K562 (cell line): Measurements from ENCODE around the gene PRRG1. TPM values are rescaled to one million over a fixed set of nuclear protein-coding genes. Genes with fewer than 3 reads are reported as not detected.

Experiments
- ATAC-seq: fragments of 200-7000 bp; cut with Tn5 transposase; 3 replicates; pipeline ENCODE4 v1.9.1; 2020; ENCODE audit warnings: moderate library complexity
- BruUV-seq: library from RNA; stranded (reverse); fragments of 400-500 nt; replicated peaks from 2 replicates; lab custom pipeline; 2021; lab: Mats Ljungman, UMichigan
- CTCF ChIA-PET: fragments of 300-600 bp; formaldehyde crosslinking; extraction: SDS; loops from one replicate; lab custom pipeline; 2021; ENCODE audit warnings: low intra/inter-chr PET ratio; lab: Yijun Ruan, JAX
- POLR2A ChIA-PET: fragments of 300-600, 350-650 bp; sonication (Branson Sonifier 250); formaldehyde crosslinking; extraction: SDS; loops from one replicate; lab custom pipeline; 2021; ENCODE audit warnings: antibody characterized with exemption, inconsistent platforms; lab: Yijun Ruan, JAX
- DNase-seq, 4 experiments: peaks; one replicate each; pipeline versions ENCODE4 v3.0.0 to v3.0.0-alpha.2; 2011 to 2018; ENCODE audit warnings: low spot score in 3 of 4, mixed read lengths in 3 of 4; ENCODE audit errors: extremely low read depth in 1 of 4
- FAIRE-seq: peaks from 2 replicates; lab custom pipeline; 2011; peaks lifted over from hg19 to GRCh38; lab: Jason Lieb, UNC
- H2AFZ ChIP-seq: 2 replicates; pipeline ENCODE4 v1.6.0; 2011; ENCODE audit warnings: low read depth, low read length, control low read depth, inconsistent platforms
- H3K27ac ChIP-seq: fragments of 200-600 bp; 3 replicates; pipeline ENCODE4 v1.8.0; 2011; ENCODE audit warnings: low read depth, mild to moderate bottlenecking, control low read depth, inconsistent platforms, low read length, moderate library complexity, mixed read lengths; ENCODE audit errors: extremely low read depth
- H3K27me3 ChIP-seq, 2 experiments: fragments of 300-600 bp in 1 of 2; 2 replicates in 1 of 2; 3 replicates in 1 of 2; pipeline versions ENCODE4 v1.6.0 to v1.8.0; 2011; ENCODE audit warnings: inconsistent platforms in 2 of 2, low read length in 2 of 2, mild to moderate bottlenecking in 1 of 2, mixed read lengths in 1 of 2, moderate library complexity in 1 of 2; ENCODE audit not compliant: control insufficient read depth in 2 of 2, insufficient read depth in 2 of 2
- H3K36me3 ChIP-seq: fragments of 300-600 bp; 3 replicates; pipeline ENCODE4 v1.8.0; 2011; ENCODE audit warnings: mild to moderate bottlenecking, low read length, inconsistent platforms; ENCODE audit not compliant: control insufficient read depth, insufficient read depth
- H3K4me1 ChIP-seq, 2 experiments: fragments of 200-600 bp in 1 of 2; replicated peaks in 1 of 2; 2 replicates in 1 of 2; 3 replicates in 1 of 2; pipeline versions ENCODE4 v1.5.1 to v1.8.0; 2011; ENCODE audit warnings: inconsistent platforms in 2 of 2, low read length in 2 of 2, mild to moderate bottlenecking in 1 of 2, mixed read lengths in 1 of 2, moderate library complexity in 1 of 2; ENCODE audit not compliant: control insufficient read depth in 2 of 2, insufficient read depth in 2 of 2
- H3K4me2 ChIP-seq: 2 replicates; pipeline ENCODE4 v1.6.1; 2011; ENCODE audit warnings: low read length, control low read depth, inconsistent platforms, mixed read lengths; ENCODE audit not compliant: insufficient read depth
- H3K4me3 ChIP-seq: fragments of 200-600 bp; sonication (generic), shearing (Covaris generic); 2 replicates; pipeline ENCODE4 v1.5.1; 2016; ENCODE audit warnings: control low read depth, inconsistent platforms
- H3K79me2 ChIP-seq: fragments of 200-600 bp; 3 replicates; pipeline ENCODE4 v1.8.0; 2011; ENCODE audit warnings: low read length, inconsistent platforms; ENCODE audit not compliant: control insufficient read depth, insufficient read depth
- H3K9ac ChIP-seq, 2 experiments: 2 replicates each; pipeline versions ENCODE4 v1.6.0 to v1.6.1; 2011; ENCODE audit warnings: low read depth in 2 of 2, low read length in 2 of 2, control low read depth in 1 of 2, inconsistent platforms in 1 of 2, mild to moderate bottlenecking in 1 of 2, mixed read lengths in 1 of 2; ENCODE audit not compliant: insufficient read depth in 1 of 2
- H3K9me1 ChIP-seq: one replicate; pipeline ENCODE4 v1.6.0; 2011; ENCODE audit warnings: inconsistent platforms, mild to moderate bottlenecking, low read length, moderate library complexity; ENCODE audit not compliant: control insufficient read depth, insufficient read depth
- H3K9me3 ChIP-seq: replicated peaks from 2 replicates; pipeline ENCODE4 v1.5.1; 2011; ENCODE audit warnings: low read depth, low read length, inconsistent platforms; ENCODE audit not compliant: control insufficient read depth, insufficient read depth
- H4K20me1 ChIP-seq: replicated peaks from 2 replicates; pipeline ENCODE4 v1.6.1; 2011; ENCODE audit warnings: low read length, inconsistent platforms, mixed read lengths; ENCODE audit not compliant: control insufficient read depth, insufficient read depth
- ARNT ChIP-seq, 2 experiments: fragments of 450-650 bp; IDR thresholded peaks; 2 replicates each; pipeline ENCODE4 v1.6.1; 2016; ENCODE audit warnings: mild to moderate bottlenecking in 1 of 2
- BRD4 ChIP-seq: fragments of 200-600 bp; sonication (generic); IDR thresholded peaks from 2 replicates; pipeline ENCODE4 v1.6.1; 2017; ENCODE audit warnings: inconsistent platforms
- CBX2 ChIP-seq: fragments of 200-600 bp; sonication (generic); IDR thresholded peaks from one replicate; pipeline ENCODE4 v1.6.1; 2012; ENCODE audit warnings: mild to moderate bottlenecking, low read length, inconsistent platforms; ENCODE audit not compliant: insufficient read depth, poor library complexity, severe bottlenecking
- ELF1 ChIP-seq: fragments of 200-800 bp; sonication (Bioruptor generic); IDR thresholded peaks from 2 replicates; pipeline ENCODE4 v1.6.1; 2016; ENCODE audit warnings: missing genetic modification characterization, missing compliant biosample characterization
- FIP1L1 ChIP-seq: fragments of 200-400 bp; formaldehyde crosslinking; IDR thresholded peaks from 2 replicates; pipeline ENCODE4 v1.6.1; 2018; ENCODE audit warnings: mild to moderate bottlenecking, low read depth, low read length; ENCODE audit not compliant: poor library complexity, severe bottlenecking
- HCFC1 ChIP-seq: IDR thresholded peaks from 2 replicates; pipeline ENCODE4 v1.6.1; 2012; ENCODE audit warnings: low read depth, low read length, improper control_type of control experiment
- KLF13 ChIP-seq: fragments of 450-650 bp; IDR thresholded peaks from 2 replicates; pipeline ENCODE4 v1.6.1; 2016; ENCODE audit warnings: missing genetic modification characterization, low read depth, mild to moderate bottlenecking, missing compliant biosample characterization, moderate library complexity, borderline replicate concordance
- WGBS: fragments of 100-300 bp; shearing (Covaris generic); methylation state at CpG from one replicate; pipeline ENCODE4 v1.1.6; 2016; ENCODE audit warnings: low coverage, mixed read lengths; ENCODE audit not compliant: insufficient coverage; ENCODE audit errors: missing lambda C conversion rate; 5-methylcytosine and 5-hydroxymethylcytosine counted together
- in situ Hi-C: fragments of 300-500 bp; cut with MboI; formaldehyde crosslinking; loops from 4 replicates; pipeline ENCODE4 v1.15.0; 2018; ENCODE audit warnings: inconsistent platforms, mixed read lengths
- intact Hi-C: fragments of 100-400 bp; cut with micrococcal nuclease; formaldehyde crosslinking; loops from 2 replicates; pipeline ENCODE4 v1.14.2; 2022
- polyA plus RNA-seq, 8 experiments: library from polyadenylated mRNA; depleted of rRNA in 4 of 8; stranded (reverse) in 5 of 8; unstranded in 3 of 8; fragments of >200 nt; fragmentation: Nextera tagmentation in 2 of 8; fragmentation: Illumina TruSeq in 1 of 8; extraction: Ambion mirVana in 2 of 8; extraction: Trizol in 1 of 8; gene quantifications; 2 replicates each; pipeline versions ENCODE4 v1.2.1 to v1.2.3, GENCODE V29; 2011 to 2014; ENCODE audit warnings: inconsistent platforms in 1 of 8, missing spikeins in 1 of 8
- total RNA-seq, 7 experiments: library from RNA; depleted of rRNA in 6 of 7; stranded (reverse); fragments of >200 nt in 6 of 7; fragmentation: Illumina TruSeq in 2 of 7; extraction: Trizol in 2 of 7; gene quantifications; 2 replicates each; pipeline versions ENCODE4 v1.2.1 to v1.2.3, GENCODE V29; 2011 to 2021; ENCODE audit warnings: low replicate concordance in 1 of 7
- TF ChIP-seq, protein P1 (sequence below): fragments of 250-450 bp; sonication (Bioruptor Pico); IDR thresholded peaks from 2 replicates; pipeline ENCODE4 v1.8.0; 2022; ENCODE audit warnings: moderate library complexity, mild to moderate bottlenecking, inconsistent platforms
- TF ChIP-seq, protein P2 (sequence below): sonication (generic); formaldehyde crosslinking; IDR thresholded peaks from 2 replicates; pipeline ENCODE4 v1.8.0; 2023; ENCODE audit warnings: mild to moderate bottlenecking, missing genetic modification reagents

PRRG1 gene
- total and polyA plus RNA-seq, 9 of the 15 experiments (the other 6 are each of a cell fraction or from before 2014, with no cell fraction given): 1.7 to 11.8 (median 4.2) TPM

DNA sequence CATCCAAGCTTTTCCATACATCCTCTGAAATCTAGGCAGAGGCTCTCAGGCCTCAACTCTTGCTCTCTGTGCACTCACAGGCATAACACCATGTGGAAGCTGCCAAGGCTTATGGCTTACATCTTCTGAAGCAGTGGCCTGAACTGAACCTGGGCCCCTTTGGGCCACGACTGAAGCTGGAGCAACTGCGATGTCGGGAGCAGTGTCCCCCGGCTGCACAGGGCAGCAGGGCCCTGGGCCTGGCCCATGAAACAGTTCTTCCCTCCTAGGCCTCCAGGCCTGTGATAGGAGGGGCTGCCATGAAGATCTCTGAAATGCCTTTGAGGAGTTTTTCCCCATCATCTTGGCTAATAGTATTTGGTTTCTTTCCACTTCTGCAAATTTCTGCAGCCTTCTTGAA lies 39.2 kb downstream of the PRRG1 start:
- Histone ChIP-seq H4K20me1 (no peaks in the 10 kb centered on the region), H3K4me3 (no peak overlapping the region), H2AFZ (no peak overlapping the region), H3K4me2 (no peak overlapping the region), H3K9me1 (no peaks in the 10 kb centered on the region), H3K9me3 (no peaks in the 10 kb centered on the region), H3K9ac (no peak overlapping the region), H3K79me2 (peaks cover 5% of the 10 kb centered on the region; the same call in 2 of the 3 replicates), H3K4me1 (no peaks in the 10 kb centered on the region), H3K27me3 (no peaks in the 10 kb centered on the region), H3K36me3 (no peaks in the 10 kb centered on the region), H3K27ac (no peak overlapping the region)
- ChIA-PET CTCF (no interaction called here), POLR2A (interaction anchor here (0.8 kb wide), 1 partner anchor 16 kb away, joined by 3 read pairs; no protein-coding TSS in a partner anchor)
- BruUV-seq: no TSS peak
- WGBS: 71% methylated on average over 4 of the region's 4 CpGs
- in situ Hi-C loops (no loop called here), intact Hi-C loops (no loop called here)
- no peak for ATAC-seq
- FAIRE-seq: no peak
- TF ChIP-seq, protein P1, sequence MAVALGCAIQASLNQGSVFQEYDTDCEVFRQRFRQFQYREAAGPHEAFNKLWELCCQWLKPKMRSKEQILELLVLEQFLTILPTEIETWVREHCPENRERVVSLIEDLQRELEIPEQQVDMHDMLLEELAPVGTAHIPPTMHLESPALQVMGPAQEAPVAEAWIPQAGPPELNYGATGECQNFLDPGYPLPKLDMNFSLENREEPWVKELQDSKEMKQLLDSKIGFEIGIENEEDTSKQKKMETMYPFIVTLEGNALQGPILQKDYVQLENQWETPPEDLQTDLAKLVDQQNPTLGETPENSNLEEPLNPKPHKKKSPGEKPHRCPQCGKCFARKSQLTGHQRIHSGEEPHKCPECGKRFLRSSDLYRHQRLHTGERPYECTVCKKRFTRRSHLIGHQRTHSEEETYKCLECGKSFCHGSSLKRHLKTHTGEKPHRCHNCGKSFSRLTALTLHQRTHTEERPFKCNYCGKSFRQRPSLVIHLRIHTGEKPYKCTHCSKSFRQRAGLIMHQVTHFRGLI: no peak
- TF ChIP-seq ARNT (IDR thresholded peaks at IDR 0.05) (no peak), FIP1L1 (no peak), CBX2 (no peak), ELF1 (tag) (no peak), BRD4 (no peak), HCFC1 (no peak), KLF13 (tag) (no peak)
- TF ChIP-seq, protein P2, sequence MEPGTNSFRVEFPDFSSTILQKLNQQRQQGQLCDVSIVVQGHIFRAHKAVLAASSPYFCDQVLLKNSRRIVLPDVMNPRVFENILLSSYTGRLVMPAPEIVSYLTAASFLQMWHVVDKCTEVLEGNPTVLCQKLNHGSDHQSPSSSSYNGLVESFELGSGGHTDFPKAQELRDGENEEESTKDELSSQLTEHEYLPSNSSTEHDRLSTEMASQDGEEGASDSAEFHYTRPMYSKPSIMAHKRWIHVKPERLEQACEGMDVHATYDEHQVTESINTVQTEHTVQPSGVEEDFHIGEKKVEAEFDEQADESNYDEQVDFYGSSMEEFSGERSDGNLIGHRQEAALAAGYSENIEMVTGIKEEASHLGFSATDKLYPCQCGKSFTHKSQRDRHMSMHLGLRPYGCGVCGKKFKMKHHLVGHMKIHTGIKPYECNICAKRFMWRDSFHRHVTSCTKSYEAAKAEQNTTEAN (CRISPR knock-in tag): no peak
- DNase-seq: no peak
